ENCODE measurements around the gene MED27.

Gene MED27

DNA sequence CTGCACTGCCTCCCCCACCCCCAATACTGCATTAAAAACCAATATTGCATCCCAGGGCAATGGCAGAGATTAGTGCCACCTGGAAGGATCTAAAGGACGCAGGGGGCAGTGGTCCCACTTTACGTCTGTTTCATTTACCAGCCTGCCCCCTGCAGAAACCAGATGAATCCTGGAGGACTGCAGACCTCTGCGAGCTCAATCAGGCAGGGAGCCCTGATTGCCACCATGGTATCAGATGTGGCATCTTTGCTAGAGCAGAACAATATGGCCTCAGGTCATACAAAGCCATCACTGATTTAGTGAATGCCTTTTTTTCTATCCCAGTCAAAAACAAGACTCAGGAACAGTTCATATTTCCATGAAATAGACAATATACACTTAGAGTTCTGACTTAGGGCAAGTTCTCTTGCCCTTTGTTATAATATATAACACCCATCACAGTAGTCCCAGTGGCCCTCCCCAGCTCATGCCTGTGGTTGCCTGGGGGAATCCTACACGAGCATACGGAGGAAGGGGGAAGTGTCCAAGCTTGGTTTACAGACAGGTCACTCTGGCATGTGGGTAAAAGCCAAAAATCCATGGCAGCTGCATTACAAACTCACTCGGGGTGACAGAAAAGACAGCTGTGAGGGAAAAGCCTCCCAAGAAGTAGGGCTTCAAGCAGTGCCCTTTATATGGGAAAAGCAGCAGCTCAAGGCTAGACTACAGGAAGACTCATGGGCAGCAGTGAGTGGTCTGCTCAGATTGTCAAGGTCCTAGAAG is 85.1 kb downstream of the MED27 start:
- no peak for DNase-seq

DNA sequence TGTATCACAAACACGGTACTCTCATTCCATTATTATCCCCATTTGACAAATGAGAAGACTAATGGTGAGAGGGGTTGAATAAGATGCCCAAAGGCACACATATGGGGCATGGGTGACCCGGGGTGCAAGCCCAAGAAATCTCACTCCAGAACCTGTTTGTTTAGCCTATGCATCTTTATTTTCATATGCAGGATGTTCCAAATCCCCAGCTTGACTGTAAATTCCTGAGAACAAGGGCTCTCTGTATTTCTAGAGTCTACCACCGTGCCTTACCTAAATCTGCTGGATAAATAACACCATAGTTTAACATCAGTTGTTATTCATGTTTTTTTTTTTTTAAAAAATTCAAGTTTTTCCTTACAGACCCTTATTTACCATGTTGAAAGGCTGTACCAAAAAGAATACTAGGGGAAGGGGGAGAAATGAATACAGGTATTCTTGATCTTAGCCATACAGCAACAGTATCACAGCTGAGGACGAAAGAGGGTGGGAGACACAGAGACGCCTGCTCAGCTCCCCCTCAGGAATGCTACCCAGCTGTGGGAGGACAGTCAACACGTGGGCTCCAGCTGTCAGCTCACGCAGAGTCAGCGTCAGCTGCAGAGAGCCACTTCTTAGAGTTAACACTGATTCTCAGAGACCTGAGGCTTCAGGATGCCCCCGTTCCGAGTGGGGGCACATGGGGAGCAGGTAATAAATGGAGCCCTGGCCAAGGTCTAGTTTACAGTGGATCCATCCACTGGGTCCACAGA is 86.6 kb downstream of the MED27 start:
- no peak for DNase-seq

DNA sequence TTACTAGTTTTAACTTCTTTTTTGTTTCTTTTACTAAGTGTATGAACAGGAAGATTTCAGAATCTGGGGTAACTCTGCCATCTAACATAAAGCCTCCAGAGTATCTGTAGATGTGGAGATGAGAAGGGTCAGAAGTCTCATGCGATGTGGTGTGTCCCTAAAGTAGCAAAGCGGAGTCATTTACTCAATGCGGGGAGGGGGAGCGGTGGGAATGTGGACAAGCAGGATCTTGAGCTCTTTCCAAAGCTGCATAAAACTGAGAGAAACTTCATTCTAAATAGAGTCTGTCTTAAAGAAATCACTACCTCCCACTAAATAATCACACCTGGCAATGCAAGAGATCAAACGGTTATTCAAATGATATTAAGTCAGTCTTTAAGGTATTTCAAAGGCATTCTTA is 92.4 kb downstream of the MED27 start:
- DNase-seq = no peak

DNA sequence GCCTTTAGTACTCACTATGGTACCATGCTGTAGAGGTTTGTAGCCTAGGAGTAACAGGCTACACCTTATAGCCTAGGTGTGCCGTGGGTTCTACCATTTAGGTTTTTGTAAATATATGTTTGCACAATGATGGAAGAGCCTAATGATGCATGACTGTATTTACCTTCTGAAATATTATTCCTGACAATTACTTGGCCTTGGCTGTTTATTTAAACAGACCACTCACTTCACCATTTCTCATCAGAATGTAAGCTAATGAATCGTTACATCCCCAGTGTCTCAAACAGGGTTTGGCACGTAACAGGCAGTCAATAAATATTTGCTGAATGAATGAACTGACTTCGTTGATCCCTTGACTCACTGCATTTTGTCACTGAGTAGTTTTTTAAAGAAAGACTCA is 93.1 kb downstream of the MED27 start:
- DNase-seq = no peak

DNA sequence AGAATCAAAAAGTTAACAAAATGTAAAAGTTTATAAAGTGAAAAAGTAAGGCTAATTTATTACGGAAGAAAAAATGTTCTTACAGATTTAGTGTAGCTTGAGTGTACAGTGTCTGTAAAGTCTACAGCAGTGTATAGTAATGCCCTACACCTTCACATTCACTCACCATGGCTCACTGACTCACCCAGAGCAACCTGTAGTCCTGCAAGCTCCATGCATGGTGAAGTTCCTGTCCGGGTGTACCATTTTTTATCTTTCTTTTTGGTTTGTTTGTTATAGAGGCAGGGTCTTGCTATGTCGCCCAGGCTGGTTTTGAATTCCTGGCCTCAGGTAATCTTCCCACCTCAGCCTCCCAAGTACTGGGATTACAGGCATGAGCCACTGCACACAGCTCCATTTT is 93.6 kb downstream of the MED27 start:
- no peak for DNase-seq

DNA sequence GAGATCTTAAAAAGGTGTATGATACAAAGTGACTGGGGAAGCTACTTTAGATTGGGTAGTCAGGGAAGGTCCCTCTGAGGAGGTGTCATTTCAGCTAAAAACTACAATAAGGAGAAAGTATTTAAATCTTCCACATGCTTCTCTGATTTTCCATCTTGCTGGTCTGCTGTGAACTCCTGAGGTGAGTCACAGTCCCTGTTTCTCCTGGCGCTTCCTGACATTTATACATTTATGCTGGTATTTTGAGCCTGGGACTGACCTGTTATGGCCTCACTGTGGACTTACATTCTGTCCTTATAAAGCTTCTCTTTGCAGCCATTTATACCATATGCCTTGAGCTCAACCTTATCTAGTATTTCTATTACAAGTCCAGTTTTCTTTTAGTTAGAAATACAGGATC is 95.1 kb downstream of the MED27 start:
- no peak for DNase-seq

DNA sequence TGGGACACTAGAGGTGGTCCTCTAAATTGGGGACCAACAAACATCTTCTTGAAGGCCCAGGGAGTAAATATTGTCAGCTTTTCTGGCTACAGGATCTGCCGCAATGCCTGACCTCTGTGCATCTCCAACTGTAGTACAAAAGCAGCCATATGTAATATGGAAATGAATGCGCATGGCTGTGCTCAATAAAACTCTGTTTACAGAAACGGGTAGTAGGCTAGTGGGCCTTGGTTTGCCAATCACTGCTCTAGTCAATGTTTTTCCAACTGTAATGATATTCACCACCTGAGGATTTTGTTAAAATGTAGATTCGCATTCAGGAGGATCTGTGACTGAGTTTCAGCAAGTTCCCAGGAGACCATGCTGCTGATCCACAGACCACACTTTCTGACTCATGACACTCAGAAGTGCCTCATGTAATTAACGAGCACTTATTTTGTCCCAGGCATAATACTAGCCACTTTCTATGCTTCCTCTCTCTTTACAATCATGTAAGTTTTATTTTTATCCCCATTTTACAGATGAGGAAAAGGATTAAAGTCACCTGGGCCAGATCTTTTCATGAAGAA is 96.9 kb downstream of the MED27 start:
- DNase-seq = no peak

DNA sequence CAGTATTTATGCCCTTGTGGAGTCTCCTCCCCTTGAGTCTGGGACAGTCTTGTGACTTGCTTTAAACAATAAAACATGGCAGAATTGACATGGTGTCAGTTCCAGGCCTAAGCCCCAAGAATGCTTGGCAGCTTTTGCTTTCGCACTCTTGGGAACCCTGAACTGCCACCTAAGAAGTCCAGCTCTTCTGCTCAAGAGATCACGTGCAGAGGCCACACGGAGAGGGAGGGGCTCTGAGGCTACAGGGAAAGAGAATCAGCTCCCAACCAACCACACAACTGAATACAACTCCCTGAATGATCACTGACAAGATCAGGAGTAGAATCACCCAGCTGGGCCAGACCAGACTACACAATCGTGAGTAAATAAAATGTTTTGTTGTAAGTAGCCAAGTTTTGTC is 97.6 kb downstream of the MED27 start:
- no peak for DNase-seq

DNA sequence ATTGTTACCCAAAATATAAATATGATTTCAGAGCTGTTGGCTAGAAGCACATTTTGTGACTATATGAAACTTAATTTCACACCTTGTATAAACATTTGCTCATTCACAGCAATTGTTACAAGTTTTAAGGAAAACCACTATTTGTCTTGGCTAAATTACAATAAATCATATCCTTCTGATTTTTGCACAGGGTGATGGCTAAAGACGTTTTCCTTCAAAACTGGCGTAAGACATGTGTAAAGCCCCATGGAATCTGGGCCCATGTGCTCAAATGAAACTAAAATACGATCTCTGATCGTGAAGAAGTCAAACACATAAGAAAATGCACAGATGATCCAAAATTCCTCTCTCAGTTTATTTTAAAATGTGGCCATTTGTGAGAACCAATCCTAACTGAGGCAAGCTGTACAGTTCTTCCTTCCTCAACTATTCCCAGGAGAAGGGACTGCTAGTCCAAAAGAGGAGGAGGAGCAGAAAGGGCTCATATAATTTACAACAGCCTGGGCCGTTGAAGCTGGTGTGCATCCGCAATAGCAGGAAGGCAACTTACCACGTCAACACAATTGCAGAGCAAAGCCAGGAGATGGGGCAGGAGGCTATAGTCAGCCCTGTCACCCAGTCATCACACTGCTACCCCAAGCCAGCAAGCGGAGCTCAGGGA is 98.4 kb downstream of the MED27 start:
- DNase-seq = no peak

DNA sequence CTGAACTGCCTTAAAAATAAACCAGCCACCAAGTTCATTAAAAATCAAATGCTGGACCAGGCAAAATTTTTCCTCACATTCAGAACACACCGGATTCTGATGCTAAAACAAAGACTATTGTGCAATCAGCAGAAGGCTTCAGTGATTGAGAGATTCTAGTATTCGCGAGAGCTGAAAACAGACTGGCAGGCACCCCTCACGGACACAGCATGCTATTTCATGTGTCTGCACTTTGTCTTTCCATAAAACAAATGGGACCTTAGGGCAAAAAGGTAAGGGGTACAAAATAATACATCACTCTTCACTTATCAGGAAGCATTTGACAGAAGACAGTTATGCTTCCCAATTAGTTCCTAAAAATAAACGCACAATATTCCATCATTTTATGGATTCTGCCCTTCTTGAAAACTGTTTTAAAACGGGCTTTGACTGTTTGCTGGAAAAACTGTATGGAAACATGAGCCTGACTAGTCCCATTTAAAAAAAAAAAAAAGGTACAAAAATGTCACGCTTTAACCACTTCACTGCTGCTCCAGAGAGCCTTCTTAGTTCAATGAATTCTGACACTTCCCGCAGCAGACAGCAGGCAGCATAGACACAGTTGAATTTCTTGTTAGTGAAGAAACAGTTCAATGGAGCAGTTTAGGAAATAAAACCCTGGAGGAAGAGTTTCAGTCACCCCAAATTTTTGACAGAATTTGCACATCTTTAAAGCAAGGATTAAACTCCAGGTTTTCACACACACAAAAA is 99.2 kb downstream of the MED27 start:
- no peak for DNase-seq

DNA sequence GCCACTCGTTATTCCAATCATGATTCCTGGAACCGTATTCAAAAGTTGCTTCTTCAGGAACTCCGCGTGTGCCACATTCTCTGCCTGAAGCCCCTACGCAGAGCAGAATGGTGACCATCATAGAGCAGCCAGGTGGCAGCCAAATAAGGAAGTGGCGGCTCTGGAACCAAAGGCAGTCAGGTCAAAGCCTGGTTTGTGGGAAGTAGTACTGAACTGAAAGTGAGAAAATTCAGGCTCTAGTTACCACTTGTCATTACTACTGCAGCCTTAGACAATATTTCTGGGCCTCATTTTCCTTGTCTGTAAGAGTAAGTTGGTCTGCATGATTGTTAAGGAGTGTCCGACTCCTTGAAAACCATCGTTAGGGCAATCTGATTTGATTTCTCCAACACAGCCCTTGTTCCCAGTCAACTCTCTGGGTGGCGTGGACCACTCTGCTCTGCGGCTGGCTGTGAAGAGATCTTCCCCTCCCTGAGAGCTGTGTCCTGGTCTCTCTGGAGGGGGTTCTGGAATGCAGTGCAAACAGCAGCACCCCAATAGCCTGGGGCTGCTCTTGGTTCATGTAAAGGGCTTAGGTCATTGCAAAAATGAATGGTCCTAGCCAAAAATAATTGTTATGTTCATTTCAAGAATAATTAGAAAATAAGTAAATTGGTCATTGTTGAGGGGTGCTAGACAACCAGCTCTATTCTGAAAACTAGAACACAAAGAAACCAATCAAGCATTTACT is 102.4 kb downstream of the MED27 start:
- no peak for DNase-seq

DNA sequence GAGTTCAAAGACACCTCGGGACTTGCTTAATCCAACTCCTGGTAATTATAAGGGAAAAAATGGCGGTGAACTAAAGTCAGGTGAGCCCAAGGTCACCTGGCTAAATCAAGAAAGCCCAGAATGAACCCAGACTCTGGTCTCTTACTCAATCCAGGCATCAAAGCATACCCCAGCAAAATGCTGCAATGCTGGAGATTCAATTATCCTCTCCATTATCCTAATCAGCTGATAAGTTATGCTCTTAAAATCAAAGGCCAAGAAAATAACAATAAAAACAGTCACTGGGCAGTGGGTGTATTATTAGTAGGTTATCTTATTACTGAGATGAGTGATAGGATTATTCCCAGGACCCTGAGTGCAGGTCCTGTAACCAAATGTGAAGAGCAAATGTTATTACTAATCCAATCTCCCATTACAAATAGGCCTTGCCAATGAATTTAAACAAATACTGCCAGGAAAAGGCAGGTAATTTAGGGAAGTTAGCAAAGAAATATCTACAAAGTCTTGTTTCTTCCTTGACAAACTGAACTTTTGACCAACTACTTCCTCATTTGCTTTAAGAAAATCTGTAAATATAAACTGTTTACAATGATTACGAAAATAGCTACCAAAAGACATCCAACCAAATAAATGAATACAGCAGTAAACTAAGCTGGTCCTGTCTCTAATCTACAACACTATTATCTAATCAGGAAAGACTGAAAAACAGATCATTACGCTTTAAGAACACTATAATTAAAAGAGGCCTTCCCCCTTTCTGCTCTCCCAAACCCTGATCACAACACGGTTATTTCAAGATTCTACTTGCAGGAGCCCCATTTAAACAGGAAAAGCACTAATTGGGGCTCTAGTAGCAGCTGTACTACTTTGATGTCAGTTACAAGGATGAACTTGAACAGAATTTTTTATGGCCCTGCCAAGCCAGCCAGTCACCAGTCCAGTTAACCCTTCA is 103.2 kb downstream of the MED27 start:
- DNase-seq = no peak

DNA sequence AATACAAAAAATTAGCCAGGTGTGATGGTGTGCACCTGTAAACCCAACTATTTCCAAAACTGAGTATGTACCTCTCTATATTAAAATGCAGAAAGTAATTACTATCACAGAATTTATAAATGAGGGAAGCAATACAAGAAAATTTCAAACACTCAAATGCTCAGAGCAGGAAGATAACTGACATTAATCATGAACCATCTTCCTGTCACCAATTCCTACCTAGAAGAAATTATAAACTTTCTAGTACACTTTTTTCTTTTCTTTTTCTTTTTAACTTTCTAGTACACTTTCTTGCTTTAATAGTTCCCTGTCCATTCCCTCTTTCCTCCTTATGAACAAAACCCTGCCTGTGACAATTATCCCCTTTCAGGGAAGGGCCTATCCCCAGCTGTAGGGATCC is 106.8 kb downstream of the MED27 start:
- DNase-seq = no peak

DNA sequence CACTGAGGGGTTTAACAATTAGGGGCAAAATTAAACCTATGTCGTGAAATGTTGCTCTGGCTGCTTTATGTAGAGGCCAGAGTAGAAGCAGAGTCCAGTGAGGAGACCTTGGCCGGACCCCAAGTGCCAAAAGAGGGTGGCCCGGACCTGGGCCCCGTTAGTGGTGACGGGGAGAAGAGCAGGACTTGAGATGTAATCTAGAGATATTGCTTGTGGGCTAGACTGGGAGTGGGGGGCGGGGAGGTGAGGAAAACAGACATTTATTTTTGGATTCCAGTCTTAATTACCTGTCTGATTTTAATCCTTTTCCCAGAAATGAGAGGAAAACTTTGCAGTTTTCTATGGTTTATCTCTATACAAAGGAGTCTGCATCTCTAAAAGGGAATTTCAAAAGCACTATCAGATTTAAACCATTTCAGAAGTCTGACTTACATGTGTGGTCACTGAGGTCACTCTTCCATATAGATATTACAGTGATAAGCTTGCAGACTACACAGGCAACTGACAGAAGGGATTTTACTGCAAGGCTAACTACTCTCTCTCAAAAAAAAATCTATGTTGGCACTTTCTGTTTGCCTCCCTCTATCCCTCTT is 108.1 kb downstream of the MED27 start:
- DNase-seq = no peak

DNA sequence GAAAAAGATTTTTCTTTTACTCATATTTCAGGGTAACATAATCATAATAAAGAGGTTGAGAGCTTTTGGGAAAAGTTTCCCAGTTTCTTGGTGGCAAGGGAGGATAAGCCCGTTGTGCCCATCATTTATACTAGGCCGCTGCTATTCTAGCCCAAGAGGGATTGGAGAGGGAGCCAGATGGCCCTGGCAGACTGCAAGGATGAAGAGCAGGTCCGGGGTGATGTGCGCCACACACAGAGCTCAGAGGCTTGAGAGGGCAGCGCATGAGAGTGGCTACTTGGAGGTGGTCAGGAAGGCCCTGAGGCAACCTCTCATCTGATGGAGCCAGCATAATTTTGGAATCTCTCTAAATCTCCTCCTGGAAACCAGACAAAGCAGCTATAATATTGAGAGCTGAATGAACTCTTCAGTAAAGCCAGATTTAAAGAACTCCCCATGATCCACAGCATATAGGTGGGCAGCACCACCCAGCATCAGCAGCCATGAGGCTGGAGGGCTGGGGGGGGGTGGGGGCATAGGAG is 110.1 kb downstream of the MED27 start:
- DNase-seq = no peak

DNA sequence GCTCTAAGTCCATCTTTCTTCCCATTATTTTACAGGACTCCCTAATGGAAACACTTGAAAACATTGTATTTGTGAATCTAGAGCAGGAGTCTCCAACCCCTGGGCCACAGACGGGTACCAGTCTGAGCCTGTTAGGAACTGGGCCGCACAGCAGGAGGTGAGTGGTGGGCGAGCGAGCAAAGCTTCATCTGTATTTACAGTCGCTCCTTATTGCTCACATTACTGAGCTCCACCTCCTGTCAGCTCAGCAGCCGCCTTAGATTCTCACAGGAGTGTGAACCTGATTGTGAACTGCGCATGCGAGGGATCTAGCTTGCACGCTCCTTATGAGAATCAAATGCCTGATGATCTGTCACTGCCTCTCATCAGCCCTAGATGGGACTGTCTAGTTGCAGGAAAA is 111.0 kb downstream of the MED27 start:
- DNase-seq = no peak

DNA sequence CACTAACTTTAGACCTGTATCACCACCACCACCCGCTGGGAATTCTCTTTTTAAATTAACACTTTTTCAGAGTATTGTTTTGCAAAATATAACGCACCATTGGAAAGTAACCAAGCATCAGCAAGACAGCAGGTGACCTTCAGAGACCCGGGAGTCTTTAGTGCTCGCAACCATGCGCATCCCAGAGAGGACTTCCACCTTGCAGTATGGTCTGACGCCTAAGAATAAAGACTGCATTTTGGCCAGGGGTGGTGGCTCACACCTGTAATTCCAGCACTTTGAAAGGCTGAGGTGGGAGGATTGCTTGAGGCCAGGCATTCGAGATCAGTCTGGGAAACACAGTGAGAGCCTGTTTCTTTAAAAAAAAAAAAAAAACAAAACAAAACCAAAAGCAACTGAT is 113.8 kb downstream of the MED27 start:
- DNase-seq = no peak

DNA sequence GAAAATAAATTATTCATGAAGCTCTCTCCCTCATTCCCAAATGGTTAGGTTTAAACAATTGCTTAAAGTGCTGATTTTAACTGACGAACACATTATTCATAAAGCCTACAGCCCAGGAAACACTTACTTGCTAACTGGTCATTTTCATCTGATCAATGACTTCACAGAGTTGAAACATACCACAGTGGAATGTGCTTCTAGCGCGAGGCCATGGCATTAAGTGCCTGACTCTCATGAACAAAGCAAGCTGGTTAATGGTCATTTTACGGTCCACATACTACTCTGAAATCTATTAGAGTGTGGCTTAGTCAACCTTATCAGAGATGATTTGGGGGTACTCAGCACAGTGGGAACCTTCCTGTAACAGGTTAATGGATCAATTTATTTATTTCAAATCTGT is 114.6 kb downstream of the MED27 start:
- no peak for DNase-seq

DNA sequence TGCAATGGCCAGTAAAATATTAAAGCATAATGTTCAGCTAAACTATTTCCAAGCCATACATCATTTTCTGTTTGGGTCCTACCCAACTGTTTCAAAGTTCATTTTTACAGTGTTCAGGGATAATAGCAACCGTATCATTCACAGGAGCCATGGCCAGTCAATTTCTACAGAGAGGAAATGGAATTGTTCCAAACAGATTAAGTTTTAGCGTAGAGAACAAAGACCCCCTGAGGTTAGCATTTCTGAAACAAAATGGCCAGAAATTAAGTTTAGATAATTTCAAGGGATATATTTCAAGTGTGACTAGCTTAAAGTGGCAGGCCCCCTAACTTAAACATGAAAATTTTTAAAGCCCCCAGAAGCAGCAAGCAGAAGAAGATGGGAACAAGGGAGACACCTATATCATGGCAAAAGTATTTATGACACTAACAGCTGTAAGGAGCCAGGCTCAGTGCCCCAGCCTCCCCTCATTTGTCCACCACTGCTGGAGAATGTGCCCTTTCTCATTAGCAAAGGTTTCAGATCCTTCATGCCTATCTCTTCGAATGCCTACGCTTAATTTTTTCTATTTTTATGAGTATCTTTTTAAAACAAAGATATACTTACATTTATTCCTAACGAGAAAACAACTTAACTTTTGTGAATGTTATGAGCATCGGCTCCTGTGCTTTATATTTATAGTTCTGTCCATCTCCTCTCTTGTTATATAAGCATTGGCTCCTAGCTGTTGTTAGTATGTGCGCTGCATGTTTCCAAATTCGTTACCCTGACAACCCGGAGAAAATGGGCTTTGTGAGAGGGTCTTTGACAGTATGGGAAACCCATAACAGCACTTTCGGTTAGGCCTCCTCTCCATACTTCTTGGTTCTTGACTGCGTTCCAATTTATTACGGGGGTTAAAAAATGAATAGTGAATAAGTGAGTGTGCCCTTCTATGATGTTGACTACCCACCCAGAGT is 116.3 kb downstream of the MED27 start:
- no peak for DNase-seq

Data from NCI-H2227 treated with DMSO at 0.1 percent for 48 hours (cell line).